ENCODE data around the gene C20orf96. TPM values are rescaled to one million over a fixed set of nuclear protein-coding genes. Genes with fewer than 3 reads are reported as not detected.

The C20orf96 gene
- total RNA-seq, 4 donors from 2014 or later, result 4.1 to 9.5 (median 7.0) TPM

- H3K27me3 ChIP-seq, result no peaks in the 10 kb centered on the region
- H3K9me3 ChIP-seq, result no peaks in the 10 kb centered on the region
- H3K36me3 ChIP-seq, result no peaks in the 10 kb centered on the region
- peak; percentile 87 to 90 for DNase-seq
- 0% methylated on average over 34 to 43 of the region's 75 CpGs for WGBS, 2 donors
- H3K4me1 ChIP-seq, result peaks cover 27 to 31% of the 10 kb centered on the region in 2 donors
- H3K27ac ChIP-seq, result peak overlapping the region; percentile 96 to 99 (median 96)
- intact Hi-C loops (cut with DNase I), result no loop called here
- H3K4me3 ChIP-seq (replicated peaks in 1 of 3), result peak overlapping the region; percentile 88 to 94 (median 93)
- TF ChIP-seq CTCF (IDR thresholded peaks at IDR 0.05) (peak in 1 of 6 experiments; percentile 6), POLR2A (IDR thresholded peaks at IDR 0.05) (peak in 1 of 2 donors; percentile 69)
Observed at GRCh38 chr20:297925-298775, 7.6 kb upstream of the C20orf96 start.

- Histone ChIP-seq H3K27ac (peak within 1 kb of the TSS; percentile 96 to 99 (median 96)), H3K36me3 (no peaks in the 10 kb centered on the region), H3K9me3 (no peaks in the 10 kb centered on the region), H3K4me3 (replicated peaks in 1 of 3) (peak within 1 kb of the TSS; percentile 88 to 94 (median 93)), H3K4me1 (peaks cover 27 to 31% of the 10 kb centered on the region in 2 donors), H3K27me3 (no peaks in the 10 kb centered on the region)
- WGBS, 2 donors, result 0 to 1% methylated on average over 52 to 73 of the region's 99 CpGs
- DNase-seq, result peak; percentile 92
- TF ChIP-seq CTCF (IDR thresholded peaks at IDR 0.05) (peak in 1 of 6 experiments; percentile 31), POLR2A (IDR thresholded peaks at IDR 0.05) (peak; percentile 7 to 85)
- intact Hi-C loops (cut with DNase I), result no loop called here
Observed at GRCh38 chr20:297098-297924, 6.8 kb upstream of the C20orf96 start, which contains the start of gene ZCCHC3. Gene ZCCHC3 (plus strand): TSS chr20:297570. CDS start chr20:297587, 17 bp downstream.

- 81 to 85% methylated on average over 4 of the region's 4 CpGs for WGBS, 2 donors
- DNase-seq, result no peak
- intact Hi-C loops (cut with DNase I), result no loop called here
- Histone ChIP-seq H3K4me3 (replicated peaks in 1 of 3) (no peak overlapping the region), H3K36me3 (no peaks in the 10 kb centered on the region), H3K9me3 (no peaks in the 10 kb centered on the region), H3K27me3 (no peaks in the 10 kb centered on the region), H3K27ac (no peak overlapping the region), H3K4me1 (peaks cover 20 to 21% of the 10 kb centered on the region in 2 donors)
- TF ChIP-seq CTCF (IDR thresholded peaks at IDR 0.05) (no peak), POLR2A (IDR thresholded peaks at IDR 0.05) (no peak)
Observed at GRCh38 chr20:295804-296203, 5.3 kb upstream of the C20orf96 start.

GRCh38 chr20:294602-295001 lies 4.1 kb upstream of the C20orf96 start:
- H3K4me3 ChIP-seq (replicated peaks in 1 of 3), result no peak overlapping the region
- H3K27ac ChIP-seq, result no peak overlapping the region
- H3K4me1 ChIP-seq, result peaks cover 9 to 13% of the 10 kb centered on the region in 2 donors
- H3K27me3 ChIP-seq, result no peaks in the 10 kb centered on the region
- DNase-seq, result no peak
- no peaks in the 10 kb centered on the region for H3K36me3 ChIP-seq
- WGBS, 2 donors, result 85 to 86% methylated on average over 3 to 5 of the region's 5 CpGs
- H3K9me3 ChIP-seq, result no peaks in the 10 kb centered on the region
- intact Hi-C loops (cut with DNase I), result no loop called here
- TF ChIP-seq POLR2A (IDR thresholded peaks at IDR 0.05) (no peak), CTCF (IDR thresholded peaks at IDR 0.05) (no peak)

All from thyroid gland (tissue), 4 donors.